GM12878 (cell line): ENCODE results near the gene SH3BP1. TPM values are rescaled to one million over a fixed set of nuclear protein-coding genes. Genes with fewer than 3 reads are reported as not detected.

ENCODE experiments used
- BACH1 ChIP-seq: fragments of 450-650 bp; IDR thresholded peaks from 2 replicates; pipeline ENCODE4 v1.6.1; 2017; ENCODE audit warnings: mild to moderate bottlenecking, borderline replicate concordance
- BCLAF1 ChIP-seq: fragments of 450-650 bp; IDR thresholded peaks from 2 replicates; pipeline ENCODE4 v1.6.1; 2017; ENCODE audit warnings: antibody characterized with exemption, mild to moderate bottlenecking, moderate library complexity
- BRCA1 ChIP-seq: IDR thresholded peaks from 2 replicates; pipeline ENCODE4 v1.6.1; 2011; ENCODE audit warnings: low read depth, low read length, improper control_type of control experiment
- CBX3 ChIP-seq: fragments of 200-600 bp; sonication (generic); IDR thresholded peaks from 2 replicates; pipeline ENCODE4 v1.6.1; 2016; ENCODE audit warnings: low read depth, borderline replicate concordance
- EZH2 ChIP-seq: IDR thresholded peaks from 2 replicates; pipeline ENCODE4 v1.6.1; 2012; ENCODE audit warnings: low read depth, mild to moderate bottlenecking, control low read depth, inconsistent platforms, low read length, borderline replicate concordance; ENCODE audit not compliant: control insufficient read depth
- IKZF1 ChIP-seq: fragments of 450-650 bp; conservative IDR thresholded peaks from 2 replicates; pipeline ENCODE4 v1.6.1; 2017; ENCODE audit warnings: antibody characterized with exemption, mild to moderate bottlenecking
- MAX ChIP-seq: IDR thresholded peaks from 2 replicates; pipeline ENCODE4 v1.6.1; 2012; ENCODE audit warnings: low read depth, low read length, improper control_type of control experiment
- NKRF ChIP-seq: fragments of 450-650 bp; conservative IDR thresholded peaks from 2 replicates; pipeline ENCODE4 v1.6.1; 2017; ENCODE audit warnings: mild to moderate bottlenecking, moderate library complexity
- NR2C2 ChIP-seq: IDR thresholded peaks from 2 replicates; pipeline ENCODE4 v1.6.1; 2011; ENCODE audit warnings: borderline replicate concordance, low read depth; ENCODE audit not compliant: control insufficient read depth, insufficient read length
- PBX3 ChIP-seq: IDR thresholded peaks from 2 replicates; pipeline ENCODE4 v1.6.1; 2011; ENCODE audit warnings: mild to moderate bottlenecking, low read depth, low read length, moderate library complexity; ENCODE audit not compliant: insufficient replicate concordance
- RAD21 ChIP-seq: IDR thresholded peaks from 2 replicates; pipeline ENCODE4 v1.6.1; 2011; ENCODE audit warnings: mild to moderate bottlenecking, low read depth, low read length, moderate library complexity; ENCODE audit not compliant: insufficient read depth
- RB1 ChIP-seq: fragments of 450-650 bp; formaldehyde crosslinking; IDR thresholded peaks from 2 replicates; pipeline ENCODE4 v1.6.1; 2017; ENCODE audit warnings: mild to moderate bottlenecking, borderline replicate concordance
- SMC3 ChIP-seq: IDR thresholded peaks from 2 replicates; pipeline ENCODE4 v1.6.1; 2011; ENCODE audit warnings: low read length, improper control_type of control experiment, borderline replicate concordance
- SP1 ChIP-seq: IDR thresholded peaks from one replicate; pipeline ENCODE4 v1.6.1; 2011; ENCODE audit warnings: low read depth, low read length
- TBL1XR1 ChIP-seq: IDR thresholded peaks from 2 replicates; pipeline ENCODE4 v1.6.1; 2012; ENCODE audit warnings: low read depth, low read length, improper control_type of control experiment
- ZNF217 ChIP-seq: fragments of 450-650 bp; IDR thresholded peaks from 2 replicates; pipeline ENCODE4 v1.6.1; 2017; ENCODE audit warnings: antibody characterized with exemption, mild to moderate bottlenecking
- ZNF274 ChIP-seq: IDR thresholded peaks from one replicate; pipeline ENCODE4 v1.8.0; 2011; ENCODE audit not compliant: insufficient read length, insufficient read depth
- ZNF592 ChIP-seq: fragments of 450-650 bp; IDR thresholded peaks from 2 replicates; pipeline ENCODE4 v1.6.1; 2017; ENCODE audit warnings: mild to moderate bottlenecking, moderate library complexity
- polyA plus RNA-seq, 11 experiments: library from polyadenylated mRNA; depleted of rRNA in 4 of 11; unstranded in 6 of 11; stranded (reverse) in 5 of 11; fragments of >200 nt; fragmentation: Nextera tagmentation in 4 of 11; fragmentation: Illumina TruSeq in 1 of 11; extraction: Ambion mirVana in 4 of 11; extraction: Trizol in 1 of 11; gene quantifications; 1 replicate in 1 of 11; 2 replicates in 10 of 11; pipeline versions ENCODE4 v1.2.1 to v1.2.3, GENCODE V29; 2011 to 2016; ENCODE audit warnings: inconsistent platforms in 2 of 11, missing spikeins in 2 of 11, low read depth in 1 of 11
- total RNA-seq, 4 experiments: library from RNA; depleted of rRNA in 3 of 4; stranded (reverse); fragments of >200 nt in 3 of 4; fragmentation: Illumina TruSeq in 1 of 4; extraction: Trizol in 1 of 4; gene quantifications; 2 replicates each; pipeline versions ENCODE4 v1.2.1 to v1.2.3, GENCODE V29; 2013 to 2021

Gene SH3BP1
- total and polyA plus RNA-seq, 10 of the 15 experiments (the other 5 are each of a cell fraction or from before 2014, with no cell fraction given) = 0.29 to 70.5 (median 22.5) TPM

GRCh38 chr22:37658133-37659065 is 18.9 kb downstream of the SH3BP1 start, which contains the start of gene PDXP (continued):
- TF ChIP-seq BCLAF1 (0 out of 2 replicates have a peak, but pooled peaks have one; percentile 44), EZH2 (no peak), NKRF (peak; percentile 95), RB1 (peak; percentile 95; the same call in 1 of the 2 replicates), RAD21 (no peak), BRCA1 (no peak), PBX3 (peak; percentile 99), SP1 (peak; percentile 98), MAX (peak; percentile 92), ZNF592 (no peak), ZNF274 (no peak), NR2C2 (no peak), SMC3 (no peak), TBL1XR1 (no peak), BACH1 (peak; percentile 87), IKZF1 (peak; percentile 61), ZNF217 (peak; percentile 68; the same call in 1 of the 2 replicates), CBX3 (no peak)
